ENCODE results near the gene PRDM5. TPM values are rescaled to one million over a fixed set of nuclear protein-coding genes. Genes with fewer than 3 reads are reported as not detected.

PRDM5 gene
- total RNA-seq, 1 donor from 2014 or later: 12.2 TPM

DNA sequence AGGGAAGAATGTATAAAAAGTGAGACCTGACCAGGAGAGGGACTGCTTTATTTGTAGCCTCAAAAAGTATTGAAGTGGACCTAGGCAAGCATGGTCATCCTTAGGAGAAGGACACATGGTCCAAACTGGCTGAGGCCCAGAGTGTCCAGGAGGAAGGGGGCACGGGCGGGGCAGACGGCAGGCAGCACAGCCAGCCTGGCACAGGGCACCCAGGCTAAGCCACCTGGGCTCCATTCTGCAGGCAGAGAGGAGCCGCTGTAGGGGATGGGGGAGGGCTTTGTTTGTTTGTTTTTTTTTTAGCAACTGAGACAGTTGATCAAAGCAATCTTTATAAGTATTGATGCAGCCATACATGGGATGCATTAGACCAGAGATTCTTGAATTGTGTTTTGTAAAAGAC lies 188.6 kb downstream of the PRDM5 start:
- Histone ChIP-seq H3K27me3 (ENCODE audit: low read depth) (no peaks in the 10 kb centered on the region), H3K36me3 (no peaks in the 10 kb centered on the region), H3K4me3 (no peak overlapping the region), H3K9me3 (replicated peaks) (no peaks in the 10 kb centered on the region), H3K4me1 (peaks cover 47% of the 10 kb centered on the region), H3K27ac (replicated peaks) (no peak overlapping the region)
- no peak for DNase-seq
- TF ChIP-seq, protein P1, sequence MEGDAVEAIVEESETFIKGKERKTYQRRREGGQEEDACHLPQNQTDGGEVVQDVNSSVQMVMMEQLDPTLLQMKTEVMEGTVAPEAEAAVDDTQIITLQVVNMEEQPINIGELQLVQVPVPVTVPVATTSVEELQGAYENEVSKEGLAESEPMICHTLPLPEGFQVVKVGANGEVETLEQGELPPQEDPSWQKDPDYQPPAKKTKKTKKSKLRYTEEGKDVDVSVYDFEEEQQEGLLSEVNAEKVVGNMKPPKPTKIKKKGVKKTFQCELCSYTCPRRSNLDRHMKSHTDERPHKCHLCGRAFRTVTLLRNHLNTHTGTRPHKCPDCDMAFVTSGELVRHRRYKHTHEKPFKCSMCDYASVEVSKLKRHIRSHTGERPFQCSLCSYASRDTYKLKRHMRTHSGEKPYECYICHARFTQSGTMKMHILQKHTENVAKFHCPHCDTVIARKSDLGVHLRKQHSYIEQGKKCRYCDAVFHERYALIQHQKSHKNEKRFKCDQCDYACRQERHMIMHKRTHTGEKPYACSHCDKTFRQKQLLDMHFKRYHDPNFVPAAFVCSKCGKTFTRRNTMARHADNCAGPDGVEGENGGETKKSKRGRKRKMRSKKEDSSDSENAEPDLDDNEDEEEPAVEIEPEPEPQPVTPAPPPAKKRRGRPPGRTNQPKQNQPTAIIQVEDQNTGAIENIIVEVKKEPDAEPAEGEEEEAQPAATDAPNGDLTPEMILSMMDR (IDR thresholded peaks at IDR 0.05; ENCODE audit: borderline replicate concordance): no peak
- intact Hi-C loops (cut with micrococcal nuclease): no loop called here

DNA sequence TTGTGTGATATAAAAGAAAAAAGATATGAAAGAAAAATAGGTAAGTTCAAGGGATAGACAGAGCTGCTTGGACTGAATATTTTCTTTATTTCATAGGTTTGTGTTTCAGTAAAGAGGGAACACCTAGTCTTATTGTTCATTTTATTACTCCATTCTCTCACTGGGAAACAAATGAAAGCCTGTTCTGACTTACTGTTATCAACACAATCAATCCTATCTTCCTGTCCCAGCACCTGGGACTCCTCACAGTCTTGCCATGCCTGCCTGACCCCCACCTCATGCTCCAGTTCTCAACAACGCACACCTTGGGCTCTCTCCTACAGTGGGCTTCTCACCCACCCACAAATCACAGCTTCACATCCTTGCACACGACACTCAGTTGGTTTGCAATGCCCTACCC lies 189.5 kb downstream of the PRDM5 start:
- TF ChIP-seq, protein P1 (IDR thresholded peaks at IDR 0.05; ENCODE audit: borderline replicate concordance): no peak

DNA sequence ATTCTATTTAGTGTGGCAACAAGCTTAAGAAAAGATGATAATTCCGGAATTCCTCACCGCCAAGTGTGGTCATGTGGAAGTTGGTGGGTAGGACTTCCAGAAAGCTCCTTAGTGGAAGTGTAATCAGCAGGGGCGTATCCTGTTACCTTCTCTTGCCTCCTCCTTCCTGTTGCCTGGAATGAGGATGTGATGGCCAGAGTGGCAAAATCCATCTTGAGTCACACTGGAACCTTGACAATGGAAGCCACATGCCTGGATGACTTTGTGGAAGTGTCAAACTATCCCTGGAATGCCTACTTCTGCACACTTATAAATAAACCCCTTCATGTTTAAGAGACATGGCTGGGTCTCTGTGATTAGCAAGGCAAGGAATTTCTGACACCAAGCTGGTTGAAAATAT lies 191.0 kb downstream of the PRDM5 start:
- no peaks in the 10 kb centered on the region for H3K36me3 ChIP-seq
- H3K4me1 ChIP-seq: peaks cover 34% of the 10 kb centered on the region
- H3K27ac ChIP-seq (replicated peaks): no peak overlapping the region
- DNase-seq: no peak
- H3K4me3 ChIP-seq: no peak overlapping the region
- no peaks in the 10 kb centered on the region for H3K9me3 ChIP-seq (replicated peaks)
- intact Hi-C loops (cut with micrococcal nuclease): no loop called here
- TF ChIP-seq, protein P1 (IDR thresholded peaks at IDR 0.05; ENCODE audit: borderline replicate concordance): no peak
- H3K27me3 ChIP-seq (ENCODE audit: low read depth): no peaks in the 10 kb centered on the region

More for the DNA sequence above, 189.5 kb downstream of the PRDM5 start:
- H3K4me1 ChIP-seq: peaks cover 47% of the 10 kb centered on the region
- H3K36me3 ChIP-seq: no peaks in the 10 kb centered on the region
- no peaks in the 10 kb centered on the region for H3K9me3 ChIP-seq (replicated peaks)
- no peaks in the 10 kb centered on the region for H3K27me3 ChIP-seq (ENCODE audit: low read depth)
- H3K27ac ChIP-seq (replicated peaks): no peak overlapping the region
- no peak for DNase-seq
- intact Hi-C loops (cut with micrococcal nuclease): no loop called here
- H3K4me3 ChIP-seq: no peak overlapping the region

DNA sequence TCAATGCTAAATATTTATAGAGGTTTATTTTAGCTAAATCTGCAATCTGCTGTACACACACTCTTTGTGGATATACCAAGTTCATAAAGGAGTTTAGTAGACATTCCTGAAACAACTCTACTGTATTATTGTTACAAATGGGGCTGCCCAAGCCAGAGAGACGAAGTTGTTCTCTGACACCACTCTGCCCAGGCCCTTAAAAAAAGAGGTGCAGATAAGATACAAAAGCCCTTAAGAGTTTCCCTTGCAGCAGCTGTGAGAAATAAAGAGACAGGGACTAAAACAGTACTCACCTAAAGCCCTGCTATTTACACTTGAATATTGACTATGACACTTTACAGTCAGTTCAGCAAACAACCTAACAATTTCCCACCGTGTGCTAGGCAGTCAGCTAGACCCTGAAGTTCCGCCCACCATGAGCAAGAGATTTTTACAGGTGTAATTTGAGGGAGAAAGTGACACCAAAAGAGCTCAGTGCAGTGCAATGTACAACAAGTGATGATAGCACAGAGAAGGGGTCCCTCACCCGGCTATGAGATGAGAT lies 191.7 kb downstream of the PRDM5 start:
- intact Hi-C loops (cut with micrococcal nuclease): no loop called here
- H3K4me1 ChIP-seq: peaks cover 28% of the 10 kb centered on the region
- H3K4me3 ChIP-seq: no peak overlapping the region
- DNase-seq: no peak
- no peaks in the 10 kb centered on the region for H3K9me3 ChIP-seq (replicated peaks)
- TF ChIP-seq, protein P1 (IDR thresholded peaks at IDR 0.05; ENCODE audit: borderline replicate concordance): no peak
- no peak overlapping the region for H3K27ac ChIP-seq (replicated peaks)
- H3K27me3 ChIP-seq (ENCODE audit: low read depth): no peaks in the 10 kb centered on the region
- no peaks in the 10 kb centered on the region for H3K36me3 ChIP-seq

DNA sequence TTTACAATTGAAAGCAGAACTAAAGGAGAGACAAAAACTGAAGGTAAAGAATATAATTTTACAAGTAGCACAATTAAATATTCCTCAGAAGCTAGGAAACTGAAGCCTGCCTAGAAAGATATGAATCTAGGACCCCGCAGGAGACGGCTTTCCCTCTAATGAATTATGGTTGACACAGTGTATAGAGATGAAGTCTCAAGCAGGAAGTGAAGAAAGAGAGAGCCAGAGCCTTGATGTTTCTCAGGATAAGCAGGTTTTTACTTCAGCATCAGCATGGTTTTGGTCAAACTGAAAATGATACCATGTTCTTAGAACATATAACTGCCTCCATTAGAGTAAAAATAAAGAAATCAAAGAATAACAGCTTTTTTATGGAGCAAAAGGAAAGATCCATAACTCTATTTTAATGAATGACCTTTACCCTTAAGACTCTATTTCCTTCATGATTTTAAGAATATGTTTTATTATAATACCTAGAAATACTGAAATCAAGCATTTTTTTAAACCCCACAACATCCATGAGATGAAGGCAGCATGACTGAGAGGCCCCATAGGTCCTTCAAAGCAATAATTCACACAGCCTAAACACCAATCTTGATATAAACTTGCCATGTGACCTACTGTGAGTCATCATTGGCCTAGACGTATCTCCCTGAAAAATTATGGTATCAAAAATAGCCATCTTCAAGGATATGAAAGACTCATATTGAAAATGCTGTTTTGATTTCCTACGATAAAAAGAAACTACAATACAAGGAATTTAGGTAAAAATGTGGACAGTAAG lies 193.4 kb downstream of the PRDM5 start:
- intact Hi-C loops (cut with micrococcal nuclease): no loop called here
- TF ChIP-seq, protein P1 (IDR thresholded peaks at IDR 0.05; ENCODE audit: borderline replicate concordance): no peak

More for the DNA sequence above, 193.4 kb downstream of the PRDM5 start:
- no peak overlapping the region for H3K4me3 ChIP-seq
- H3K9me3 ChIP-seq (replicated peaks): no peaks in the 10 kb centered on the region
- H3K27ac ChIP-seq (replicated peaks): no peak overlapping the region
- DNase-seq: no peak
- no peaks in the 10 kb centered on the region for H3K36me3 ChIP-seq
- H3K4me1 ChIP-seq: peaks cover 27% of the 10 kb centered on the region
- no peaks in the 10 kb centered on the region for H3K27me3 ChIP-seq (ENCODE audit: low read depth)

All from left ventricle myocardium inferior (tissue), 1 donor.